Measurements from ENCODE around the gene SMIM36.

Gene SMIM36

GRCh38 chr17:55440391-55440790 is 70.9 kb downstream of the SMIM36 start:
- TF ChIP-seq CTCF (IDR thresholded peaks at IDR 0.05) (no peak), ZFX (IDR thresholded peaks at IDR 0.05; ENCODE audit: borderline replicate concordance) (no peak)
- H3K27ac ChIP-seq: no peak overlapping the region

GRCh38 chr17:55437159-55437605 is 74.1 kb downstream of the SMIM36 start:
- H3K27ac ChIP-seq: no peak overlapping the region
- TF ChIP-seq ZFX (IDR thresholded peaks at IDR 0.05; ENCODE audit: borderline replicate concordance) (no peak), CTCF (IDR thresholded peaks at IDR 0.05) (no peak)

- TF ChIP-seq ZFX (IDR thresholded peaks at IDR 0.05; ENCODE audit: borderline replicate concordance): no peak
- H3K27ac ChIP-seq: no peak overlapping the region
These were observed 74.8 kb downstream of the SMIM36 start for GRCh38 chr17:55436224-55437158.

GRCh38 chr17:55435408-55435807 is 75.8 kb downstream of the SMIM36 start:
- no peak for TF ChIP-seq ZFX (IDR thresholded peaks at IDR 0.05; ENCODE audit: borderline replicate concordance)
- TF ChIP-seq CTCF (IDR thresholded peaks at IDR 0.05): no peak
- H3K27ac ChIP-seq: no peak overlapping the region

- H3K27ac ChIP-seq: peak overlapping the region; percentile 90
- TF ChIP-seq CTCF (IDR thresholded peaks at IDR 0.05) (no peak), ZFX (IDR thresholded peaks at IDR 0.05; ENCODE audit: borderline replicate concordance) (no peak)
These were observed 76.5 kb downstream of the SMIM36 start for GRCh38 chr17:55434721-55435120.

- peak overlapping the region; percentile 90 for H3K27ac ChIP-seq
- no peak for TF ChIP-seq ZFX (IDR thresholded peaks at IDR 0.05; ENCODE audit: borderline replicate concordance)
- TF ChIP-seq CTCF (IDR thresholded peaks at IDR 0.05): no peak
These were observed 77.4 kb downstream of the SMIM36 start for GRCh38 chr17:55433629-55434422.

- H3K27ac ChIP-seq: peak overlapping the region; percentile 90
- TF ChIP-seq CTCF (IDR thresholded peaks at IDR 0.05) (no peak), ZFX (IDR thresholded peaks at IDR 0.05; ENCODE audit: borderline replicate concordance) (no peak)
These were observed 78.1 kb downstream of the SMIM36 start for GRCh38 chr17:55433029-55433628.

Data from 22Rv1 (cell line).